GM21390 (cell line): ENCODE data around the gene GRIA1.
A peak's percentile ranks its signal among the peaks of the same experiment; 100 is the strongest.

Source experiments
- ATAC-seq: cut with Tn5 transposase; IDR thresholded peaks from one replicate; pipeline ENCODE4 v1.9.1; 2021; ENCODE audit not compliant: unreplicated experiment

GRIA1 gene

DNA sequence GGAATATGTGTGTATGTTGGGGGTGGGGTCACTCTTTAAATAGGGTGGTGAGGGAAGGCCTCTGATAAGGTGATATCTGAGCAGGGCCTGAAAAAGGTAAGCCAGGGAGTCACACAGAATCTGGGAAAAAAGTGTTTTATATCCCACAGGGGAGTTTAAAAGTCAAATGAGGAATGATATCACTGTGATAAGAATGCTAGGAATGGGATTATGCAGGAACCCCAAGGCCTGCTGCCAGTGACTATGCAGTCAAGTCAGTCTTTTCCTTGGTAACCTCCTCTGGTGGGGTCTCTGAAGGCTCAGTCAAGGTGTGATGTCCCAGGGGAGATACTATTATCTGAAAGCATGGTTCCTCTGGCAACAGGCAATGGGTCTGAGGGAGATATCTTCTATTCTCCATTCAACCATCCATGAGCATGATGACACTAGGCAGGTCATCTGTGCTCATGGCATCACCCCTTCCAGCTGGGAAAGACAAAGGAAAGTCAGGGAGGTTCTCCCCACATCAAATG lies 53.5 kb downstream of the GRIA1 start:
- no peak for ATAC-seq

DNA sequence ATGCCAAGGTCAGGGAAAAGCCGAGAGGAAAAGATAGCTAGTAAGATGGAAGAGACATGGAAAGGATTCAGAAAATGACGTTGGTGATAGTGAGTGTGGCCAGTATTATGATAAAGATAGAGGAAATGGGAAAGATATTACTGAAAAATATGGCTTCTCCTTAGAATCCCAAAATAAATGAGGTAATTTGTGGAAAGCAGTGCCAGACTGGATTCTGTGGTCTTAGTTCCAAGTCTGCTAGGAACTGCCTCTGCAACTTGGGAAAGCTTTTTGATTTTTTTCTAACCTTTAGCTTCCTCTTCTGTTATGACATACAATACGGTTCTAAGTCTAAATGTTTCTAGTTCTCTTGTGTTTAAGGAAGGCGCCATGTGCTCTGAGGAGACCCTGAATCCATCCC lies 54.2 kb downstream of the GRIA1 start:
- no peak for ATAC-seq

- ATAC-seq = no peak
Measured at GRCh38 chr5:153546566-153546965, 56.1 kb downstream of the GRIA1 start.

DNA sequence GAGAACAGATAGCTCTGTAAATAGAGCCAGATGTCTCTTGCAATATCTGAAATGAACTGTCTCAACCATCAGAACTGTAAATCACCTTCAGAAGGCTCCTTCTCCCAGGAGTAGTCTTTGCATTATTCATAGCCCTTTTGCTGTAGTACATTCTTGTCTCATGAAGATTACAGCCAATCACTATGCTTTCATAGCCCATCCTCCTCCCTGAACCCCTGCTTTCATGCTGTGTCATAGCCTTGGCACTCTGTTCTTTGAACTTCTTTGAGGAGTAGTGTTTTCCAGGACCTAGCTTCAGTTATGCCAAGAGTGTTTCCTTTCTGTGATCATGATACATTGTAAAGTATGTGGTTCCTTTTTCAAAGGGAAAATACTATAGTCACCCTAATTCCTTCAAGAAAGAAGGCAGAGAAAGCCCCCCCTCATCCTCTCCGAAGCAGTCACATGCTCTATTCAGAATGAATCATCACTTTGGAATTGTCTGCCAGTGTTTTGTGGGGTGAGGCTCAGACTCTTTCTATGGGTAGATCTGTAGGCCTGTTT lies 61.1 kb downstream of the GRIA1 start:
- no peak for ATAC-seq

GRCh38 chr5:153552886-153553285 lies 62.4 kb downstream of the GRIA1 start:
- ATAC-seq = no peak

DNA sequence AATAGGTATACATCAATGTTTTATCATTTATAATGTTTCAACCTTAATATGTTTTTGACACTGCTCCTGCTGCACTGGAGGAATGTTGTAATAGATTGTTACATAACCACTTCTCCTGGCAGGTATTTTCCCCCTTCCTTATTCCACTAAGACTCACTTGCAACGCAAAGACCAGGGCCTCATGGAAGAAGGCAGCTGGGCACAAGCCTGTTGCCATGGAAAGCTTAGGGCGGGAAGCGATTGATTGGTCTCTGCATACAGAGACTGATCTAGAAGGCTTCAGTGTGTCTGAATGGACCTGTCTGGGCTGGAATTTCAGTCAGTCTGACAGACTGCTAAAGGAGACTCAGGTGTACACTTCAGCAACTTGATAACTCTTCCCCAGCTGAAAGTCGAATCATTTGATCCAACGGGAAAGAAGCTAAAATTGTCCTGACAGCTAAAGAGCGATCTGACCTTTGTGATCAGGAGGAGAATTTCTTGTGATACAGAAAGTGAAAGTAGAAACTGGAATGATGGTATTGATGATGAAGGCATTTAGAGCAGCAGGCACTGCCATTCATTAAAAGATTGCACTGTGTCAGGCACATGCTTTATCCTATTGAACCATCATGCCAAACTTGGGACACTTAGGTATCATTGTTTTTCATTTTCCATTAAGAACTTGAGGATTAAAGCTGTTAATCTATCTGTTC lies 65.1 kb downstream of the GRIA1 start:
- no peak for ATAC-seq

GRCh38 chr5:153558957-153559356 lies 68.5 kb downstream of the GRIA1 start:
- ATAC-seq = no peak

DNA sequence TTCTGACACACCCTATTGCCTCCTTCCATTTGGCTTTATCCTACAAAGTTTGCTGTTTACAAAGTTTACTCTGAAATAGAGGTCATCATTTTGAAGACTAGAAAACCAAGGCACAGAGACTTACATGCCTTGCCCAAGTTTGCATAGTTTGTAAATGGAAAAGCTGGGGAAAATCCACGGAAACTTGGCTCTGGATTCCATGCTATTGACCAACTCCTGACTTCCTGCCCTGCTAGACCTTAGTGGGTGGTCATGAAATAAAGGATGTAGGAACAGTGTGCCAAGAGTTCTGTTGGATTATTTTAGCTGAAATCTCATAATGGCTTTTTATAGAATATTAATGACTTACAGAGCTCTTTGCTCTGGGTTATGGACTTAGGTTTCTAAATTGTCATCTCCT lies 69.5 kb downstream of the GRIA1 start:
- no peak for ATAC-seq

DNA sequence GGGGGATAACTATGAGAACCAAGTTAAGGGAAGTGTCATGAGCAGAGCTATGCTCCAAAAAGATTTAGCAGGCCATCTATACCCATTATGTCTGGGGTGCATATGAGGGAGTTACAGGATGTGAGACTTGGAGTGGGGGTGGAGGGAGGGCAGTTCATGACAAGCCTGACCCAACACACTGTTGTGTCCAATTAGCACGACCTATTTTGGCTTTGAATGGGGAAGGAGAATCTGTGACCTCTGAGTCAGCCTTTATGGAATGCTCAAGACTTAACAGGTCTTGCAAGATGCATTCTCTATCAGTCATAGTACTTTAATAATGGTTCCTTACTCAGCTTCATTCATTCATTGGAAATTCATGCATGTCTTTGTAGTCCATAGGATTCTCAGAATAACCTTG lies 71.7 kb downstream of the GRIA1 start:
- ATAC-seq = no peak

GRCh38 chr5:153565822-153566221 lies 75.4 kb downstream of the GRIA1 start:
- no peak for ATAC-seq

- no peak for ATAC-seq
Measured at GRCh38 chr5:153569036-153569435, 78.6 kb downstream of the GRIA1 start.

DNA sequence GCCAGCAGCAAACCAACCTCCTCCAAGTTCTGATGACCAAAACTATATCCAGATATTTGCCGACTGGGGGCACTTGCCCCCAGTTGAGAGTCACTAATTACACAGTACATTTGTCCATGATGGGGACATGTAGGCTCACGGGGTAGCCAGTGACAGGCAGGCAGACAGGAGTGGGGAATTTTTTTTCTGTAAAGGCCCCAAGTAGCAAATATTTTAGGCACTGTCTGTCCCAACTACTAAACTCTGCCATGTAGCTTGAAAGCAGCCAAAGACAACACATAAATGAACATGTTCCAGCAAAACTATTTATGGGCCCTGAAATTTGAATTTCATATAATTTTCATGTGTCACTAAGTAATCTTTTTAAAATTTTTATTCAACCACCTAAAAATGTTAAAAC lies 80.7 kb downstream of the GRIA1 start:
- ATAC-seq = no peak

GRCh38 chr5:153572411-153573145 lies 82.1 kb downstream of the GRIA1 start:
- ATAC-seq = no peak

DNA sequence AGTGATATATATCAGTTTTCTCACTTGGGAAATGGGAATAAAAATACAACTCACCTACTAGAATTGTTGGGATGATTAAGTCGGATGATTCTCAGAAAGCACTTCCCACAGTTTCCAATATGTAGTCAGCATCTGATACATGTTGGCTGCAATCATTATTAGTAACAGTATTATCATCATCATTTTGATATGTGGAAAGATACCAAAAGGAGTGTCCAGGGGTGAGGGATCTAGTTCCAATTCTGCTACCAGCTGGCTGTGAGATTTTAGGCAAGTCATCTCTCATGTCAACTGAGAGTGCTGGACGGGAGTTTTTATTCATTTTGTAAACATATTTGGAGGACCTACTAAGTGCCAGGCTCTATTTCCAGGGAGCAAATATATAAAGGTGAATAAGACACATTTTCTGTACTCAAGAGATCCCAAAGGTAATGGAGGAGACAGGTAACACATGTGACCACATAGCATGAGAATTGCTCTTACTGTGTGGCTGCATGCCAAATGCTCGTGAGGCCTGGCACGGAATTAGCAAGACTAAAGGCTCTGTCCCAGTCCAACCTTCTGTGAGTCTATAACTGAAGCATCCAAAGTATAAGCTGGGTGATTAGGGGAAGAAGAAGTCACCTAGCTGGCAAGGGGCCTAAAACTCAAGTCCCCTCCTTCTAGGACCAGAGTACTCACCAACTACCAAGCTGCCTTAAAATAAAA lies 83.0 kb downstream of the GRIA1 start:
- no peak for ATAC-seq

DNA sequence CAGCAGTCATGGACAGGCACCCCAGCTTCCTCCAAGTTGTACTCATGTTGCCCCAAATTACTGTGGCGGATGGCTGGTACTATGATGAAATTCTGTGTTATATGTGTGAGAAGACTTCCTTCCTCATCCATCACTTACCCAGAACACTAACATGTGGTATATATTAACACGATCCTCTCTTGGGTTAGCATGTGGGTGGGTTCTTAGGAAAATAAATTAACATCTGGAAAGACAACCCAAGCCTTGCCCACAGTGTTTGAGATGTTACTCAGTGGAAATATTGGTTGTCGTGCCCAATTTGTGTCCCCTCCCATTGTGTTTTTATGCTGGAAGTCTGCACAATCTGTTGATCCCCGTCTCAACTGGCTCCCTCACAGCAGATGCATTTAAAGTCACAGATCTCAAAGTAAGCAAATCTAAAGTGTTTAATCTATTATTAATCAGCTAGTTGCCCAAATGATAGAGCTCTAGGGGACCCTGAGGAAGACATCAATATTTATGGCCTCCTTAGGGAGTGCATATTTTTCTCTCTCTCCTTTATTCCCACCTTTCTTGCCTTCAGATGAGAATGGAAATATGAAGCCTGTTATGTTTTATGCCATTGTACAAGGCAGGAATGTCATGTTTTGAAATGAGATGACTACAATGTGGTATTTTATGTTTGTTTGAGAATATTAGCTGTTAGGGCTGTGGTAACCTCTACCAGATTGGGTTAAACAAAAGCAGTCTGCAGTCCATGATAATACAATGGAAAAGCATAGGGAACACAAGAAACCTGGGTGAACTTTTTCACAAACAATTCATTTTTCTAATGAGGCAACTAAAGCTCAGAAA lies 93.9 kb downstream of the GRIA1 start:
- no peak for ATAC-seq

DNA sequence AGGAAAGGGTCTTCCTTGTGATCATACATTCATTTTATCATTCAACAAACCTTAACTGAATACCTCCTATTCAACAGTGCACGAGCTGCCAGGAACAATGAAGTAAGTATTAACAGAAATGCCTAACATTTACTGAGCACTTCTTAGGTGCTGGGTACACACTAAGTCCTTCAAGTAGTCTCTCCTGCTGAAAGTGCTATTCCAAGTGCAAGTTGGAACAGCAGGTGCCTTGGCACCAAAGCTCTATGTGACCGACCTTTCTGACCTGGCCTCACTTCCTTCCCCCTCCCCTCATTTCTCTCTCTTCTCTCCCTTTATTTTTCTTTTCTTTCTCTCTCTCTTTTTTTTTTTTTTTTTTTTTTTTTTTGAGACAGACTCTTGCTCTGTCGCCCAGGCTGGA lies 94.5 kb downstream of the GRIA1 start:
- ATAC-seq = no peak

- no peak for ATAC-seq
Measured at GRCh38 chr5:153585622-153586277, 95.3 kb downstream of the GRIA1 start.

DNA sequence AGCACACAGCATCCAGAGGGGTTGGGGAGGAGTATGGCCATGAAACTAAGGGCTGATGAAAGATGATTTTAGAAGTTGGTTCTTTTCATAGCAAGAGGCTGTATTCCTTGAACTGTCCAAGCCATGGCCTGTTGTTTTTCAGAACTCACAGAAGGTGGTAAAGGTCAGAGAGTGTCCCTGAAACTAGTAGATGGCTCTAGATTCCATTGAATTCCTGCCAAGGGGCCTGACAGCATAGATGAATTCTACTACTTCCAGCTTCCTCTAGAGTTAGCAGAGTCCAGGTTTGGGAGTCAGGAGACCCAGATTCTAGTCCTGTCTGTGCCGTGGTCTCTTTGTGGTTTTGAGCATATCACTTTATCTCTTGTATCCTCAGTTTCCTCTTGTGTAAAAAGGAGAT lies 101.6 kb downstream of the GRIA1 start:
- no peak for ATAC-seq

DNA sequence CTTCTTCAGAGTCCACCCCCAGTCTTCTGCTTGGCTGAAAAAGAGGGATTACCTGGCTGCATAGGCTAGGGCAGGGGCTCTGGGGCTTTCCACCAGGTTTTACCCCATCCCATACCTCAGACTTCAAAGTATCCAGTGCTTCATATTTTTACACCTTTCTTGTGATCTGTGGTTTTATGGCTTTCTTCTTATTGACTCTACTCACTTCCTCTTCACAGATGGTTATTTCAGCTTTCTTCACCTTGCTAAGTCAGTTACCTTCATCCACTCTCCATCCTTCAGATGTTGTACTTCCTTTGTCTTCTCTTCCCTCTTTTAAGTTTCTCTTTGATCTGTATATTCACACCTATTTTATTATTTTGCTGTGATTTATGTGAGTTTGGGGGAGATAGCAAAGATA lies 104.3 kb downstream of the GRIA1 start:
- no peak for ATAC-seq

GRCh38 chr5:153598099-153598498 lies 107.6 kb downstream of the GRIA1 start:
- ATAC-seq = peak; percentile 68
